Measurements from ENCODE around the gene PRKD2. TPM values are rescaled to one million over a fixed set of nuclear protein-coding genes. Genes with fewer than 3 reads are reported as not detected.

The PRKD2 gene
- total RNA-seq, 4 donors from 2014 or later, result 28.8 to 54.2 (median 31.8) TPM

DNA sequence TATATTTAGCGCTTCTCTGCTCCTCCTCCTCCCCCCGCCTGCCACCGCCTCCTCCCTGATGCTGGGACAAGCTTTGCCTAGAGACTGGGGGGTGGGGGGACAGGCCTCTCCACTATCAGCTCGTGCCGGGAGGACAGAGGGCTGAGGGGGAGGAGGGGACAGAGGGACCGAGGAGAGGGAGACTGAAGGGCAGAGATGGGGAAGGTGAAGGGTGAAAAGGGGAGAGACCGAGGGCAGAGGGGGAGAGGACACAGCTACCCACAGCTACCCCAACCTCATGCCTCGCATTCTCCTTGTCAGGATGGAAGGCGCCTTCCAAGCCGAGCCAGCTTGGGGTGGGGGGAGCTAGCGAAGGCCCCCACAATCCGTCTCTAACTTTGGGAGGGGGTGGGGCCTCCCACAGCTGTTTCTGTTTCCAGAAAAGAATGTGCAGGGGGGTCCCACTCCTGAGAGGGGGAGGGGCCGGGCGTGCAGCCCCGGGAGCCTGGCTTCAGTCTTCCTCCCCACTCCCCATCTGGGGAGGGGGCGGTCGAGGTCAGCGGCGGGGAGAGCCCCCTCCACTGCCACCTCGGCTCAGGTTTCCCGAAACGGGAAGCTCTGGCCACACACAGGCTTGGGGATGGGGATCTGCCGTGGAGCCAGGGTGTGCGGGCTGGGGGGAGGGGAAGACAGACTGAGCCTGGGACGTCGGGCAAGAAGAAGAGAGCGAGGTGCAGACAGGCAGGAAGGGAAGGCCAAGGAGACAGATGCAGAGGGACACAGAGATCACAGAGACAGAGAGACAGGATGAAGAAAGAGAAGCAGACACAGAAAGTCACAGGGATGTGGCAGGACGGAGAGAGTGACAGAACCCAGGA lies 57.5 kb downstream of the PRKD2 start:
- Histone ChIP-seq H3K4me1 (peaks cover 19 to 51% (median 20%) of the 10 kb centered on the region in 3 donors), H3K27ac (peak overlapping the region; percentile 62 to 86 (median 80)), H3K36me3 (no peaks in the 10 kb centered on the region), H3K4me3 (peak overlapping the region in 3 of 4 donors; percentile 55 to 78 (median 64)), H3K9me3 (no peaks in the 10 kb centered on the region), H3K27me3 (peaks cover 3 to 46% (median 8%) of the 10 kb centered on the region in 4 donors)
- intact Hi-C loops (cut with DNase I), result loop anchor here (5.0 kb wide), 1 partner anchor 37 kb away; no protein-coding TSS in a partner anchor
- DNase-seq, result no peak
- 6 to 9% methylated on average over 15 of the region's 28 CpGs for WGBS, 2 donors
- TF ChIP-seq, protein P1, sequence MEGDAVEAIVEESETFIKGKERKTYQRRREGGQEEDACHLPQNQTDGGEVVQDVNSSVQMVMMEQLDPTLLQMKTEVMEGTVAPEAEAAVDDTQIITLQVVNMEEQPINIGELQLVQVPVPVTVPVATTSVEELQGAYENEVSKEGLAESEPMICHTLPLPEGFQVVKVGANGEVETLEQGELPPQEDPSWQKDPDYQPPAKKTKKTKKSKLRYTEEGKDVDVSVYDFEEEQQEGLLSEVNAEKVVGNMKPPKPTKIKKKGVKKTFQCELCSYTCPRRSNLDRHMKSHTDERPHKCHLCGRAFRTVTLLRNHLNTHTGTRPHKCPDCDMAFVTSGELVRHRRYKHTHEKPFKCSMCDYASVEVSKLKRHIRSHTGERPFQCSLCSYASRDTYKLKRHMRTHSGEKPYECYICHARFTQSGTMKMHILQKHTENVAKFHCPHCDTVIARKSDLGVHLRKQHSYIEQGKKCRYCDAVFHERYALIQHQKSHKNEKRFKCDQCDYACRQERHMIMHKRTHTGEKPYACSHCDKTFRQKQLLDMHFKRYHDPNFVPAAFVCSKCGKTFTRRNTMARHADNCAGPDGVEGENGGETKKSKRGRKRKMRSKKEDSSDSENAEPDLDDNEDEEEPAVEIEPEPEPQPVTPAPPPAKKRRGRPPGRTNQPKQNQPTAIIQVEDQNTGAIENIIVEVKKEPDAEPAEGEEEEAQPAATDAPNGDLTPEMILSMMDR (IDR thresholded peaks at IDR 0.05), result no peak
- no peak for TF ChIP-seq POLR2A (IDR thresholded peaks at IDR 0.05)

DNA sequence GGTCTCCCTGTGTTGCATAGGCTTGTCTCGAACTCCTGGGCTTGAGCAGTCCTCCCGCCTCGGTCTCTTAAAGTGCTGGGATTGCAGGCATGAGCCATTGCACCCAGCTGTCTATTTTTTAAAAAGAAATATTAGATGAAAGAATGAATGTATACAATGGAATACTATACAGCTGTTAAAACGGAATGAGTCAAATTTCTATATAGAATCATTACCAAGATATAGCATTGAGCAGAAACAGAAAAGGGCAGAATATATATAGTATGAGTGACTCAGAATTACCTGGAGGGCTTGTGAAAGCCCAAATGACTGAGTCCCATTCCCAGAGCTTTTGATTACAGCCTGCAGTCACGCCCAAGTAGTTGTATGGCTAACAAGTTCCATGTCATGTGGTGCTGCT lies 60.4 kb downstream of the PRKD2 start:
- Histone ChIP-seq H3K36me3 (no peaks in the 10 kb centered on the region), H3K4me1 (peaks cover 13 to 50% (median 16%) of the 10 kb centered on the region in 3 donors), H3K27me3 (peaks cover 3 to 56% (median 8%) of the 10 kb centered on the region in 4 donors), H3K9me3 (no peaks in the 10 kb centered on the region), H3K27ac (peak overlapping the region in 1 of 4 donors; percentile 76), H3K4me3 (no peak overlapping the region)
- TF ChIP-seq POLR2A (IDR thresholded peaks at IDR 0.05), result no peak
- TF ChIP-seq, protein P1 (IDR thresholded peaks at IDR 0.05), result no peak
- 83% methylated on average over 3 to 5 of the region's 5 CpGs for WGBS, 2 donors
- intact Hi-C loops (cut with DNase I), result no loop called here
- DNase-seq, result no peak

DNA sequence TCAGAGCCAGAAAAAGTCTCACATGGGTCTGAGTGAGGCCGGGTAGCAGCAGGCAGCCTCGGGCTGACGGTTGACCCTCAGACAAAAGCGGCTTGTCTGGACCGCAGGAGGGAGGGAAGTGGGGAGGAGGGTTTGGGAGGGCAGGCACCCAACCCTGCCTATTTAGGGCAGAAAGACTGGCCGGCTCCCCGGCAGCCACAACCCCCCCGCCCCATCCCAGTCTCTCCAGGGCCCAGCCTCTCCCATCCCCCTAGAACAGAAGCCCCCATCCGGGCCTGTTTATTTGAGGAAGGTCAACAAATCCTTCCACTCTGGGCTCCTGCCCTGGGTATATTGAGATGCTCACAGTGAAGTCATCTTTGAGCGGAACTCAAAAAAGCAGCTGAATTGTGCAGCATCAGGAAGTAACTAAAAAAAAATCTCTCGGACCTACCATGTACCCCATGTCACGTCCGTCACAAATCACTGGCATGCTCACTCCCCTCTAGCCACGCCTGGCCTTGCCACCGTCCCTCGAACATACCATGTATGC lies 62.2 kb downstream of the PRKD2 start:
- H3K27me3 ChIP-seq, result peaks cover 0 to 64% (median 7%) of the 10 kb centered on the region in 4 donors

DNA sequence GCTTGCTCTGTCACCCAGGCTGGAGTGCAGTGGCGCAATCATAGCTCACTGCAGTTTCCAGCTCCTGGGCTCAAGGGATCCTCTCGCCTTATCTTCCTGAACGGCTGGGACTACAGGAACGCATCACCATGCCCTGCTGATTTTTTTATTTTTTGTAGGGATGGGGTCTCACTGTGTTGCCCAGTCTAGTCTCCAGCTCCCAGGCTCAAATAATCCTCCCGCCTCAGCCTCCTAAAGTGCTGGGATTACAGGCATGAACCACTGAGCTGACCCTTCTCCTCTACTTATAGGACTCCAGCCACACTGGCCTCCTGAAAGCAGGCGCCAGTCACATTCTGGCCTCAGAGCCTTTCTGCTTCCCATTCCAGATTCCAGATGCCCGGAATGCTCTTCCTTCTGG lies 66.5 kb downstream of the PRKD2 start:
- Histone ChIP-seq H3K36me3 (no peaks in the 10 kb centered on the region), H3K4me1 (peaks cover 0 to 28% (median 0%) of the 10 kb centered on the region in 3 donors), H3K27me3 (peaks cover 0 to 74% (median 4%) of the 10 kb centered on the region in 4 donors), H3K9me3 (peaks cover 0 to 13% (median 5%) of the 10 kb centered on the region in 3 donors), H3K4me3 (no peak overlapping the region), H3K27ac (no peak overlapping the region)
- intact Hi-C loops (cut with DNase I), result no loop called here
- no peak for DNase-seq
- WGBS, 2 donors, result 82 to 83% methylated on average over 7 of the region's 7 CpGs
- TF ChIP-seq POLR2A (IDR thresholded peaks at IDR 0.05), result no peak
- TF ChIP-seq, protein P1 (IDR thresholded peaks at IDR 0.05), result no peak

More for the DNA sequence above, 62.2 kb downstream of the PRKD2 start:
- peak overlapping the region; percentile 25 to 85 (median 75) for H3K27ac ChIP-seq
- intact Hi-C loops (cut with DNase I), result no loop called here
- WGBS, 2 donors, result 59 to 61% methylated on average over 12 of the region's 16 CpGs
- H3K36me3 ChIP-seq, result no peaks in the 10 kb centered on the region
- no peaks in the 10 kb centered on the region for H3K9me3 ChIP-seq
- H3K4me3 ChIP-seq, result no peak overlapping the region
- TF ChIP-seq, protein P1 (IDR thresholded peaks at IDR 0.05), result no peak
- no peak for TF ChIP-seq POLR2A (IDR thresholded peaks at IDR 0.05)
- DNase-seq, result no peak
- peaks cover 4 to 35% (median 4%) of the 10 kb centered on the region in 3 donors for H3K4me1 ChIP-seq

Data from esophagus squamous epithelium (tissue), 5 donors.